ENCODE results near the gene SPACA7. TPM values are rescaled to one million over a fixed set of nuclear protein-coding genes. Genes with fewer than 3 reads are reported as not detected.

Gene SPACA7
- total RNA-seq, 1 donor from 2014 or later: not detected

GRCh38 chr13:112448621-112449544, 72.7 kb downstream of the SPACA7 start:
- no peak for DNase-seq

DNA sequence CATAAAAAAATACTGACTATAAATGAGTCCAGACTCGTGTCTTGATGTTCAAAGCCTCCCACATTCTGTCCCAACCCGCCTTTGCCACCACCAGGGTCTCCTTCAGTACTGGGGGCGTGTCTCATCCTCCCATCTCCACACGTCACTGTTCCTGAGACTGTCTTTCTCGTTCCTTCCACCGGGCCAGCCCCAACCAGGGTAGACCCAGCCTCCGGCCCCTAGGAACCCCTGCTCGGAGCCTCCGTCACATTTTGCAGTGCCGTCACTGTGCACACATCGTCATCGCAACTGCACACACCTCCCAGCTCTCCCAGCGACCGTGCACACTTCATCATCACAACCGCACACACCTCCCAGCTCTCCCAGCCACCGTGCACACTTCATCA, 73.4 kb downstream of the SPACA7 start:
- no peak for DNase-seq

DNA sequence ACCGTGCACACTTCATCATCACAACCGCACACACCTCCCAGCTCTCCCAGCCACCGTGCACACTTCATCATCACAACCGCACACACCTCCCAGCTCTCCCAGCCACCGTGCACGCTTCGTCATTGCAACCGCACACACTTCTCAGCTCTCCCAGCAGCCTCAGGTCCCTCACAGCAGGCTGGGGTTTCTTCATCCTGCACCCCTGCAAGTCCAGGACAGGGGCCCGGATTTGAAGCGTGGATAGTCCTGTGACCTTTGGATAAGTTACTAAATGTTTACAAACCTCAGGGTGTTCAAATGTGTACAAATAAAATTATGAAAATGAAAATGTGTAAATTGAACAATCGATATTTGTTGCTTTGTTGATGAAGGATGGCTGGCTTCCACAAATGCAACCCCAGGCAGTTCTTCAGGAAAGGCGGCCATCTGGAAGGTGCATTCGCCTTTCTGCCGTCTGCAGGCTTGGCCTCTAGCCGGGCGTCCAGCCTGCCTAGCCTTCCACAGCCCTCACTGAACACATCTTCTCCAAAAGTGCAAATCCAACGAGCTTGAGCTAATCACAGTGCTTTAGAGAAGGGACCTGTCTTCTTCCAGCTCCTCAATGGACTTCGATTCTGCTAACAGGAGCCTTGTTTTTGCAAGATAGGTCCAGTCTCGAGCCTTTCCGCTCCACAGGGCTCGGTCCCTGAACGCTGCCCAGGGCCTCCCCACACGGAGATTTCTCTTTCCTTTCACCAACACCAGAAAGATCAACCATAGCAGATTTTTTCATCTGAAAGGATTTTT, 74.2 kb downstream of the SPACA7 start:
- no peak for DNase-seq

DNA sequence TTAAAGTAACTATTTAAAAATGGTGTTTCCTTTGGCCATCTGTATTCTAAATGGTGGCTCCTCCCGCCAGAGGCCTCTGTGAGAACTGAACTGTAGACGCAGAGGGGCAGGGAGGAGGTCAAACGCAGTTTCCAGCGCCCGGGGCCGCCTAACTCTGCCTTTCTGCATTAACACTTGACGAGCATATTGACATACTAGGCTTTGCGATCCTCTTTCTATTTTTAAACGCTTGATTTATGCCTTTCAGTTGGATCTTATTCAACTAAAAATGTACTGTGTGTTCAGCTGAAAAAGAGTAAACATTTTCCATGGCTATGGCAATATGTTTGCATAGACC, 74.7 kb downstream of the SPACA7 start:
- DNase-seq: peak; percentile 13

DNA sequence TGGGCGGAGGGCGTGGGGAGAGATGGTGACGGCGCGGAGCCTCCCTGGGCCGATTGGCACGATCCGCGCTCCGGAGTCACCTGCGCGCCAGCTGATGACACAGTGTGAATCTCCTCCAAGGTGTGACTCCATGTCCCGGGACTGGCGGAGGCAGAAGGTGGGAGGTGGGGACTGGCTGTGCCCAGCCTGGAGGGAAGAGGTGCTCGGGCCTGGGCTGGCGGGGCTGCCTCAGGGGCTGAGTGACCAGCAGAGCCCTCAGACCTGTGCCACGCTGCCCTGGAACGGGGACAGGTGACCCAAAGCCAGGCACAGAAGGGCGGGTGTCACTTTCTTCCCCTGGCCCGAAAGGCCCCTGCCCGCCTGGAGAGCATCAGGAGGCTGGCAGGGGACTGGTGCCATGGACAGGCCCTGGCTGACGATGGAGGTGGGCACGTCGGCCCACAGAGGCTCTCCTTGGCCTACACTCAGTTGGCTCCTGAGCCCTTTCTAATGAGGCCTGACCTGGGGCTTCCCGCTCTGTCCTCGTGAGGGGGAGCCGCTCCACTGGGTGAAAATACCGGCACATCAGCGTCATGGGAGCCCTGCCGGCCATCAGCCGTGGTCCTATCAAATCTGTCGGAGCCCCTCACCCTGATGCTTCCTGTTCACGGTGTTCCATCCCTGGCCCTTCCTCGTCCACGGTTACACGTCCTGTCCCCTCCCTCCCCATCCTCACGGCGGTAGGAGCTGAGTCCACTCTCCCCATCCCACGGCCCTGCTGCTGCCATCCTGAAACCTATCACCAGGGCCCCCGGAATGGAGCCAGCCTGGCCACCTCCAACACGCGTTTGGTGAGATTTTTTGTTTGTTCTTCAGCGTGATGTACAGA, 75.6 kb downstream of the SPACA7 start:
- DNase-seq: no peak

DNA sequence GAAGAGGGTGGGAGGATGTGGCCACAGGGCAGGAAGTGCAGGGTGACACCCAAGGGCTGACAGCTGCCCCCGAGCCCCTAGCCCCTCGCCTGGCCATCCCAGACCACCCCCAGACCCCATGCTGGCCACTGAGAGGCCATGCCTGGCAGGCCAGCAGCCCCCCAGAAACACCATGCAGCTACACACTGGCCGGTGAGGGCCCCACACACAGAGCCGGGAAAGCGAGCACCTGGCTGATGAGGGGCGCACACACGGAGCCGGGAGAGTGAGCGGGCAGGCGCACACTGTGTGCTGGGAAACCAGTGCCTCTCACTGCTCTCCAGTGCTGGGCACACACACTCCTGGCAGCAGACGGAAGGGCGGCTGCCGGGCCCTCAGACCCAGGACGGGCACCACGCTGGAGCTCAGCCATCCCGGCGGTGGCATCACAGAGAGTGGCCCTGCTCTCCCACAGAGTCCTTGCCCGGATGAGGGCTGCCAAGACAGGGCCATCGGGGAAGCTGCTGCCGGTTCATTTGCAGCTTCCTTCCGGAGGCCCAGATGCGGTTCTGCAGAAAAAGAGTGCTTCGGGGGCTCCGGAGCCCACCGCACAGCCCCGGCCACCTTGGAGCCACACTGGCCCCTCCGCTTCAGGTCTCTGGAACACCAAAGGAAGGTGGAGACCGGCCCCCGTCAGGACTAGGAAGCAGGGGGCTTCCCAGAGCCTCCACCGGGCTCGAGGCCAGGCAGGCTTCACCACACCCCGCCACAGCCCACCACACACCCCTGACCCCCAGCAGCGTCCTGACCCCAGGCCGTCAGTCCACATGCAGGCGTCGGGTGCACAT, 76.4 kb downstream of the SPACA7 start:
- DNase-seq: no peak

- DNase-seq: no peak
Measured at GRCh38 chr13:112453207-112453829, 77.2 kb downstream of the SPACA7 start.

GRCh38 chr13:112453874-112454647, 77.9 kb downstream of the SPACA7 start:
- no peak for DNase-seq

DNA sequence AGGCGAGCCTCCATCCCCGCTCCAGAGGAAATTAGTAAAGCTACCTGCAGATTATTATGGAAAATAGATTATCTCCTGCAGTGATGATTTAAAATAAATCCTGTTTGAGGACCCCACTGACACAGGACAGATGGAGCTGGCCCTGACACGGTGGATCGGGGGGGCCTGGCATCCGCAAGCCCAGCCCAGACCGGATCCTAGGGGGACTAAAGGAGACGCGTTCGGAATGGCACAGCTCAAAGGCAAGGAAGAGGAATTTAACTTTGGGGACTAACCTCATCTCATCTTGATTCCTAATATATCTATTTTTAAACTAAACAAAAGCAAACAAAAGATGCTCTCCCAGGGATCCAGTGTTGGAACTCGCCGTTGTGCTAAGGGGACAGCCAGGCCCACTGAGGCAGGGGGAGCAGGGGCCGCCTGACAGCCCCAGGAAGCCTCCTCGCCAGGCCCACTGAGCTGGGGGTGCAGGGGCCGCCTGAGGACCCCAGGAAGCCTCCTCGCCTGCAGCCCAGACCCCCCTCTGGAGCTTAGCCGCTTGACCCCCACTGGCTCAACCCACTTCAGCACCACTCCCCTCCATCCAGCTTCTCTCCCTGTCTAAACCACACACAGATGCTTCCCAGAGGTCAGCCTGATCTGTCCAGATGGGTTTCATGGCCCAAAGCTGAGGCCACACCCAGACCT, 78.6 kb downstream of the SPACA7 start:
- no peak for DNase-seq

GRCh38 chr13:112455476-112456059, 79.4 kb downstream of the SPACA7 start:
- DNase-seq: no peak

- no peak for DNase-seq
Measured at GRCh38 chr13:112456138-112457056, 80.2 kb downstream of the SPACA7 start.

- DNase-seq: no peak
Measured at GRCh38 chr13:112457081-112457480, 80.9 kb downstream of the SPACA7 start.

GRCh38 chr13:112457485-112457884, 81.3 kb downstream of the SPACA7 start:
- DNase-seq: no peak

- no peak for DNase-seq
Measured at GRCh38 chr13:112462408-112462807, 86.3 kb downstream of the SPACA7 start.

GRCh38 chr13:112464720-112465119, 88.6 kb downstream of the SPACA7 start:
- no peak for DNase-seq

DNA sequence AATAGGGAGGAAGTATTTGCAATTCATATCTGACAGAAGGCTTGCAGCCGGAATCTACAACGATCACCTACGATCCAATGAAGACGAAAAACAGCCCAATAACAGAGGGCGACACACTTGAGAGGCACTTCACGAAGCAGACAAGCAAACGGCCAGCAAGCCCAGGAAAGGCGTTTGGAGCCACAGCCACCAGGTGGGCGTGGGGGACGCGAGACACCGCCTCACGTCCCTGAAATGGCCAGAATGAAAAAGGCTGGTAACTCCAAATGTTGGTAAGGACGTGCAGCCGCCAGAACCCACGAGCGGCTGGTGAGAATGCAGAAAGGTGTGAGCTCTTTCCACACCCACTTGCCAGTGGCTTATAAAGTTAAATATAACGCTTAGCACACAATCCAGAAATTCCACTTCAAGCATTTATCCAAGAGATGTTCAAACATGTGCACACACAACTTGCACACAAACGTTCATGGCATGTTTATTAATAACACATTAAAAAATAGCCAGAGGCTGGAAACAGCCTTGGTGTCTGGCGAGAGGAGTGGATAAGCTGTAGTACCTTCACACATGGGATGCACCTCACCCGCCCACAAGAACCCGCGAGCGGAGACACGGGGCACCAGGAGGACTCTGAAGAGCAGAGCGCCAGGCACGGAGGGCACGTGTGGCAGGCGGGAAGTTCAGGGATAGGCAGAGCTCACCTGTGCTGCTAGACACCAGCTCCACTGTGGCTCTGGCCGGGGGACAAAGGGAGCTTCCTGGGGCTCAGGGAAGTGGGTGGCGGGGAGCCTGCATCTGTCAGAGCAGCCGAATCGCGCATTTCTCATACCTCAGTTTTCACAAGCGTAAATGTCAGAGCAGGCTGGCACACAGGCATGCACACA, 89.3 kb downstream of the SPACA7 start:
- no peak for DNase-seq

All from skin of body (tissue), 2 donors.